GM21529 (cell line): ENCODE measurements around the gene TMEM53.
A peak's percentile ranks its signal among the peaks of the same experiment; 100 is the strongest.

Experiments
- ATAC-seq: cut with Tn5 transposase; IDR thresholded peaks from one replicate; pipeline ENCODE4 v1.9.1; 2021; ENCODE audit not compliant: unreplicated experiment

The TMEM53 gene

DNA sequence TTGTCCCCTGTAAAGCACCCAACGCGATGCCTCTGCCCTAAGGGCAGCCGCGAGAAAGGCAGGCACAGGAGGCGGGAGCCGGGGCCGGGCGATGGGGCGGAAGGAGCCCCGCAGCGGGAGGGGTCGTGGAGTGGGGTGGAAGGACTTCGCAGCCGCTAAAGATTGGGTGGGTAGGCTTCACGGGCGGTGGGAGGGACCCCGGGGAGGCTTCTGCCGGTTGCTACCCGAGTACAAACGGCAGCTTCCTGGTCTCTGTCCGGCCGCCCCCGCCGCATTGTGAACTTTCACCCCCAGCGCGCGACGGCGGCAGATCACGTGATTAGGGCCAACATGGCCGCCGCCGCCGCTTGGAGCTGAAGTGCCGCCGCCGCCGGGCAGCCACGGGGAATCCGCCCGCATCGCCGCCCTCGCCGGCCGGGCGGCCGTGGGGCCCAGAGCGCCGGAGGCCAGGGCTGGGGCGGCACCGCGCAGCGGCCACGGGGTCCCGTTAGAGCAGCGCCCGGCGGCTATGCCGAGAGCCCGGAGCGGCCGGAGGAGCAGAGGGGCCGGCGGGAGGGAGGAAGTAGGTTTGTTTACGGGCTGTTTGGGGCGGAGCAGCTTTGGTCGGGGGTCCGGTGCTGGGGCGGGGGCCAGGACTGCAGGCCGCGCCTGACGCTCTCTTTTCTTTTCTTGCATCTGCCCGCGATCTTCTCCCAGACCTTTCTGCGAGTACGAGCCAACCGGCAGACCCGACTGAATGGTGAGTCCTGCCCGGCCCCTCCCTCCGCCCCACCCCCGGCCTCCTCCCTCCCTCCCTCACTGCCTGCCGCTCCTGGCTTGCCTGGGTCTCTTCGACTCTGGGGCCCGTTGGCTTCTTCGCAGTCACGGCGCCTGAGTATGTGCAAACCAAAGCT lies 42.4 kb downstream of the TMEM53 start:
- peak; percentile 73 for ATAC-seq

DNA sequence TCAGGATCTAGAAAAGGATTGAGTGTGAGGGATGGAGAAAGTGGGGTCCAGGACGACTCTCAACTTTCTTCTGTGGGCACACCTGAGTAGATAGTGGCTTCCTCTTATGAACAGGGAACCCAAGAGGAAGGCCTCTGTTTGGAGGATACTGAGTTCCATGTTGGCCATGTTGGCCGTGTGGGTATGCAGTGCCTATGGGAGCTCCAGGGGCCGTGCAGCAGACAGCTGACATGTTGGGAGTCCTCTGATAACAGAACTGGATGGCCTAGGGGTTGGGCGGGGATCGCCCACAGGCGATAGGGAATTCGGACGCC lies 43.0 kb downstream of the TMEM53 start:
- ATAC-seq, result peak; percentile 12

DNA sequence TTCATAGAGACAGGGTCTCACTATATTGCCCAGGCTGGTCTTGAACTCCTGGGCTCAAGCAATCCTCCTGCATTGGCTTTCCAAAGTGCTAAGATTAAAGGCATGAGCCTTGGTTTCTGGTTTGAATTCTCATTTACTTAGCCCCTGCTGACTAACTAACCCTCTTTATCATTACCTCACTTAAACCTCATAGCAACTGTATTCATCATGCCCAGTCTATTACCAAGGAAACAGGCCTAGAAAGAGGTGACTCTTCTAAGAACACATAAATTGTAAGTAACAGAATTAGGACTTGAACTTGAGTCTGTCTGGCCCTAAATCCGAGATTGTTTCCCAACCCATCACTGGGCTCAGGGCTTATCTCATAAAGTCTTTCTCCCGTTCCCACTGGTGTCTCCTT lies 44.2 kb downstream of the TMEM53 start:
- no peak for ATAC-seq

DNA sequence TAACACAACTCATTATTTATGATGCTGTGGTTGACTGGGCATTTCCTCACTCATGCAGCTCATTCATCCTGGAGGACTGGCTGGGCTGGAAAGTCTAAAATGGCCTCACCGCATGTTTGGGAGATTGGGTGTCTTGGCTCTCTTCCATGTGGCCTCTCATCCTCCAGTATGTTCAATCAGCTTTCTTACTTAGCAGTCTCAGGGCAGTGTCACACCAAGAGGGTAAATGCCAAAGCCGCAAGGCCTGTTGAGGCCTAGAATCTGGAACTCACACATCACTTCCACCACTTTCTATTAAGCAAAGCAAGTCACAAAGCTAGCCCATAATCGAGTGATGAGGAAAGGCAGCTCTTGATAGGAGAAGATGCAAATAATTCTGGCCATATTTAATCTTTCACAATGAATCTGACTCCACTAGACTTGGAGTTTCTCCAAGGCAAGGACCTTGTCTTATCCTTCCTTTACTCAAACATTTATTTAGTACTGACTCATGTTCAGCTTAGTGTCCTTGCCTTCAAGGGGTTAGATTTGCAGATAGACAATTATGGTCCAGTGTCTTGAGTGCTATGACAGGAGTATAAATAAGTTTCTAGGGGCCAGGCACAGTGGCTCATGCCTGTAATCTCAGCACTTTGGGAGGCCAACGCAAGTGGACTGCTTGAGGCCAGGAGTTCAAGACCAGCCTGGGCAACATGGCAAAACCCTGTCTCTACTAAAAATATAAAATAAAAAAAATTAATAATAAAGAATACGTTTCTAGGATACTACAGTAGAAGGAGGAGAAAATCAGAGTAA lies 45.1 kb downstream of the TMEM53 start:
- no peak for ATAC-seq

GRCh38 chr1:44625348-44625747 lies 48.9 kb downstream of the TMEM53 start:
- no peak for ATAC-seq

DNA sequence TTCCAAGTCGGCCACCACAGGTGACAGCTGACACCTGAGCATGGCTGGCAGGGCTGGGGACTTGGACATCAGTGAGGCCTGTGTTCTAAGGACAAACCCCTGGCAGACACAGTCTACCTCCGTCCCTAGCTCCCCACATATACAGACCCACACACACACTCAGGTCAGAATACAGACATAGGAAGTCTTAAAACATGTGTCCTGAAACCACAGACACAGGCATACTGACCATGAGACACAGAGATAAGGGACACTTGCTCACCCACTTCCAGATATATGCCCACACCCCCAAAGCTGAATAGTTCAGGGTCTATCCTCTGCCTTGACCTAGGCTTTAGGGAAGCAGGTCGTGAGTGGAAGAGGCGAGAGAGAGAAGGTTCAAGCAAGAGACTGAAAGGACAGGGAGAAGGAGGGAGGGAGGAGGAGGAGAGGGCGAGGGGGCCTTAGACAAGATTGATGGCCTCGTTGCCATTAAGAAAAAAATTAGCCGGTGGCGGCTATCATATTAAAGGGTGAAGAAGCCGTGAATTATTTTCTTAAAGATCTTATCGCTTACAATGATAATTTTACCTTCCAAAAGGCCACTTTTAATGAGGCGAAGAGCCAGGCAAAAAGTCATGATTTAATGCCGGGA lies 49.9 kb downstream of the TMEM53 start:
- ATAC-seq, result no peak

DNA sequence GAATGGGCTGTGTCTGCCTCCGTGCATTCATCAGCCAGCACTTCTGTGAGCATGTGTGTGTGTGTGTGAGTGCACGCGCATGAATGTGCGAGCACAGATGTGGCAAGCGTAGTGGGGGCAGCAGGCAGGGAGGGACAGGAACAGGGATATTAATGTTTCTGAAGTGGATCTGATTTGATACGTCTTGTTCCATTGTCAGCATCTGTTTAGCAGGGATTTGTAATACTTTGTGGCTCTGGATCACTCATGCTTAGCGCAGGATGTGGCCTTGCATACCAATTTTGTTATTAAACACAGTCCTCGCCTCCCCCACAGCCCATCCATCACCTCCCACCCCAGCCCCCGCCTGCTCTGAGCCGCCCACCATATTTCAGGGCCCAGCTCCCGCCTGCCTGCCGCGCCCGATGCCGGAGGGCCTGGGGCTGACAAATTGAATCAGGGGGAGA lies 52.4 kb downstream of the TMEM53 start:
- ATAC-seq, result no peak

GRCh38 chr1:44620072-44620471 lies 54.2 kb downstream of the TMEM53 start:
- no peak for ATAC-seq

GRCh38 chr1:44619261-44619900 lies 54.9 kb downstream of the TMEM53 start:
- no peak for ATAC-seq

DNA sequence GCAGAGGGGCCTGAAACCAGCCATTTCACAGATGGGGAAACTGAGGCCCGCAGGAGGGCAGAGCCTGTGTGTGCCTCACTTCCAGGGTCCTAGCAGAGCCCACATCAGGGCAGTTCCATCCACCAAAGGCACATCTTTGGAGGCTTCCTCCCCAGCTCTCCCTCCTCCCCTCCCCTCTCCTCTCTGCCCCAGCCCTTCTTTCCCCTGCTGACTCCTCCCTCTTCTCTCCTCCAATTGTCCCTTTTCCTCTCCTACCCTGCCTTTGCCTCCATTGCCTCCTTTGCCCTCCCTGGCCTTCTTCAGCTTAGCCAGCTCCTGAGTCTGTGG lies 56.6 kb downstream of the TMEM53 start:
- ATAC-seq, result no peak

- no peak for ATAC-seq
These were observed 57.1 kb downstream of the TMEM53 start for GRCh38 chr1:44616991-44617702.

- no peak for ATAC-seq
These were observed 57.8 kb downstream of the TMEM53 start for GRCh38 chr1:44616284-44616990.

- ATAC-seq, result no peak
These were observed 60.3 kb downstream of the TMEM53 start for GRCh38 chr1:44613941-44614340.

- no peak for ATAC-seq
These were observed 62.4 kb downstream of the TMEM53 start for GRCh38 chr1:44611866-44612265.

GRCh38 chr1:44611419-44611818 lies 62.9 kb downstream of the TMEM53 start:
- no peak for ATAC-seq

- no peak for ATAC-seq
These were observed 63.6 kb downstream of the TMEM53 start for GRCh38 chr1:44610527-44611148.

GRCh38 chr1:44609768-44610526 lies 64.3 kb downstream of the TMEM53 start:
- ATAC-seq, result no peak

- ATAC-seq, result no peak
These were observed 64.9 kb downstream of the TMEM53 start for GRCh38 chr1:44609412-44609767.

DNA sequence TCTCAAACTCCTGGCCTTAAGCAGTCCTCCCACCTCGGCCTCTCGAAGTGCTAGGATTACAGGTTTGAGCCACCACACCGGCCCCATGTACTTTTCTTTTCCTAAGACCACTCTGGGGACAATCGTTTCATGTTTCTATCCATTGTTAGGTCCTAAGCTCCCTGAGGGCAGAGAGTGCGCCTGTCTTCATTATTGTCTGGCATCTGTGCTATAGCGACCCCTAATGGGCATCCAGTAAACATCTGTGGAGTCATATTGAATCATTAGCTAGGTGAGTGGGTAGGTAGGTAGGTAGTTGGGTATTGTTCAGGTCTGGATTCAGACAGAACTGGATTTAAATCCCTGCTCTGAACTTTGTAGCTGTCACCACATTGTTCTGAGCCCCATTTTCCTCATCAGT lies 66.1 kb downstream of the TMEM53 start:
- no peak for ATAC-seq
